Natural killer cell (primary cell): ENCODE measurements around the gene LSM14A. TPM values are rescaled to one million over a fixed set of nuclear protein-coding genes. Genes with fewer than 3 reads are reported as not detected.

Experiments
- ATAC-seq, 3 donors: fragments of 150-1000 bp in 2 of 3; fragments of 200-7000 bp in 1 of 3; cut with Tn5 transposase; 1 replicate in 1 of 3; 2 replicates in 2 of 3; pipeline ENCODE4 v1.10.0; 2021; ENCODE audit warnings: mild to moderate bottlenecking in 2 of 3, moderate library complexity in 2 of 3
- DNase-seq, 2 donors: peaks; one replicate each; pipeline versions ENCODE4 v3.0.0 to v3.0.0-alpha.2; 2013 to 2021; ENCODE audit warnings: mixed read lengths in 1 of 2
- H3K27ac ChIP-seq: one replicate; pipeline ENCODE4 v1.5.1; 2013; ENCODE audit warnings: mild to moderate bottlenecking, low read length
- H3K27me3 ChIP-seq: one replicate; pipeline ENCODE4 v1.6.1; 2013; ENCODE audit warnings: low read length; ENCODE audit not compliant: control insufficient read depth, insufficient read depth
- H3K36me3 ChIP-seq: one replicate; pipeline ENCODE4 v1.6.1; 2013; ENCODE audit warnings: low read length; ENCODE audit not compliant: control insufficient read depth, insufficient read depth
- H3K4me1 ChIP-seq: one replicate; pipeline ENCODE4 v1.6.1; 2013; ENCODE audit warnings: low read length; ENCODE audit not compliant: control insufficient read depth, insufficient read depth
- H3K4me3 ChIP-seq: one replicate; pipeline ENCODE4 v1.5.1; 2013; ENCODE audit warnings: low read length
- H3K9me3 ChIP-seq: one replicate; pipeline ENCODE4 v1.6.1; 2013; ENCODE audit warnings: low read length; ENCODE audit not compliant: control insufficient read depth, insufficient read depth
- H3K27ac Mint-ChIP-seq, 2 donors: one replicate each; pipeline ENCODE4 v1.8.0; 2022; ENCODE audit warnings: mild to moderate bottlenecking in 2 of 2, mixed read lengths in 2 of 2, moderate library complexity in 1 of 2
- H3K27me3 Mint-ChIP-seq, 2 donors: one replicate each; pipeline ENCODE4 v1.8.0; 2022; ENCODE audit warnings: low read depth in 2 of 2, mixed read lengths in 2 of 2
- H3K36me3 Mint-ChIP-seq: one replicate; pipeline ENCODE4 v1.8.0; 2022; ENCODE audit warnings: mixed read lengths
- H3K4me1 Mint-ChIP-seq, 2 donors: one replicate each; pipeline ENCODE4 v1.8.0; 2022; ENCODE audit warnings: mixed read lengths in 2 of 2
- H3K4me3 Mint-ChIP-seq: one replicate; pipeline ENCODE4 v1.8.0; 2022; ENCODE audit warnings: mild to moderate bottlenecking, moderate library complexity, mixed read lengths
- H3K9me3 Mint-ChIP-seq, 2 donors: one replicate each; pipeline ENCODE4 v1.8.0; 2022; ENCODE audit warnings: mixed read lengths in 2 of 2
- CTCF ChIP-seq: fragments of 200-600 bp; IDR thresholded peaks from one replicate; pipeline ENCODE4 v1.8.0; 2022; ENCODE audit warnings: antibody characterized with exemption
- WGBS: methylation state at CpG from one replicate; pipeline ENCODE4 v1.1.7; 2013; ENCODE audit warnings: missing lambda C conversion rate; ENCODE audit not compliant: insufficient coverage; 5-methylcytosine and 5-hydroxymethylcytosine counted together
- intact Hi-C: fragments of 100-400 bp; cut with micrococcal nuclease; formaldehyde crosslinking; loops from one replicate; pipeline ENCODE4 v1.14.2; 2022
- total RNA-seq, 4 donors: library from RNA; stranded (reverse); fragments of 120-200 nt in 1 of 4; gene quantifications; one replicate each; pipeline versions ENCODE4 v1.2.3 to v1.2.4, GENCODE V29; 2013 to 2022

Gene LSM14A
- total RNA-seq, 3 donors from 2014 or later (not counting 1 experiment from before 2014, with no cell fraction given) = 201 to 246 (median 202) TPM

GRCh38 chr19:34218818-34219164, 46.5 kb downstream of the LSM14A start:
- 86% methylated on average over 1 of the region's 2 CpGs for WGBS
- Mint-ChIP-seq H3K27ac (peak overlapping the region; percentile 57 to 68), H3K27me3 (no peaks in the 10 kb centered on the region), H3K4me3 (peak overlapping the region; percentile 14), H3K9me3 (no peaks in the 10 kb centered on the region), H3K4me1 (peaks cover 25 to 35% of the 10 kb centered on the region in 2 donors), H3K36me3 (peaks cover 5% of the 10 kb centered on the region)
- no peak for TF ChIP-seq CTCF
- Histone ChIP-seq H3K36me3 (peaks cover 40% of the 10 kb centered on the region), H3K9me3 (no peaks in the 10 kb centered on the region), H3K27me3 (no peaks in the 10 kb centered on the region), H3K4me1 (peaks cover 10% of the 10 kb centered on the region), H3K27ac (peak overlapping the region; percentile 52), H3K4me3 (no peak overlapping the region)
- no peak for DNase-seq
- no peak for ATAC-seq
- intact Hi-C loops = loop anchor here (2.0 kb wide), 1 partner anchor 46 kb away; the partner anchor contains the start of gene LSM14A

GRCh38 chr19:34220472-34221063, 48.3 kb downstream of the LSM14A start:
- Histone ChIP-seq H3K9me3 (no peaks in the 10 kb centered on the region), H3K4me3 (no peak overlapping the region), H3K36me3 (peaks cover 49% of the 10 kb centered on the region), H3K27me3 (no peaks in the 10 kb centered on the region), H3K27ac (no peak overlapping the region), H3K4me1 (peaks cover 10% of the 10 kb centered on the region)
- WGBS = 77% methylated on average over 3 of the region's 4 CpGs
- DNase-seq (peak; percentile 48 to 82), ATAC-seq (peak in 2 of 3 donors; percentile 25 to 32)
- TF ChIP-seq CTCF = peak; percentile 73
- Mint-ChIP-seq H3K36me3 (peaks cover 5% of the 10 kb centered on the region), H3K27ac (peak overlapping the region; percentile 68 to 69), H3K4me3 (no peak overlapping the region), H3K27me3 (no peaks in the 10 kb centered on the region), H3K4me1 (peaks cover 33 to 44% of the 10 kb centered on the region in 2 donors), H3K9me3 (no peaks in the 10 kb centered on the region)
- intact Hi-C loops = no loop called here

GRCh38 chr19:34222386-34222785, 50.1 kb downstream of the LSM14A start:
- no peak overlapping the region for H3K4me3 Mint-ChIP-seq
- DNase-seq = no peak
- H3K27ac ChIP-seq = no peak overlapping the region
- H3K36me3 Mint-ChIP-seq = peaks cover 14% of the 10 kb centered on the region
- no peak overlapping the region for H3K4me3 ChIP-seq
- WGBS = 94% methylated on average over 1 of the region's 1 CpG
- H3K27ac Mint-ChIP-seq = no peak overlapping the region
- no peak for TF ChIP-seq CTCF
- ATAC-seq = no peak
- H3K27me3 ChIP-seq = no peaks in the 10 kb centered on the region
- peaks cover 39 to 55% of the 10 kb centered on the region in 2 donors for H3K4me1 Mint-ChIP-seq
- H3K36me3 ChIP-seq = peaks cover 60% of the 10 kb centered on the region
- no peaks in the 10 kb centered on the region for H3K9me3 Mint-ChIP-seq
- no peaks in the 10 kb centered on the region for H3K27me3 Mint-ChIP-seq
- intact Hi-C loops = no loop called here
- no peaks in the 10 kb centered on the region for H3K9me3 ChIP-seq
- H3K4me1 ChIP-seq = peaks cover 10% of the 10 kb centered on the region
